Measurements from ENCODE around the gene ZSCAN4.

- no peak for TF ChIP-seq POLR2A (IDR thresholded peaks at IDR 0.05)
- TF ChIP-seq, protein P1, sequence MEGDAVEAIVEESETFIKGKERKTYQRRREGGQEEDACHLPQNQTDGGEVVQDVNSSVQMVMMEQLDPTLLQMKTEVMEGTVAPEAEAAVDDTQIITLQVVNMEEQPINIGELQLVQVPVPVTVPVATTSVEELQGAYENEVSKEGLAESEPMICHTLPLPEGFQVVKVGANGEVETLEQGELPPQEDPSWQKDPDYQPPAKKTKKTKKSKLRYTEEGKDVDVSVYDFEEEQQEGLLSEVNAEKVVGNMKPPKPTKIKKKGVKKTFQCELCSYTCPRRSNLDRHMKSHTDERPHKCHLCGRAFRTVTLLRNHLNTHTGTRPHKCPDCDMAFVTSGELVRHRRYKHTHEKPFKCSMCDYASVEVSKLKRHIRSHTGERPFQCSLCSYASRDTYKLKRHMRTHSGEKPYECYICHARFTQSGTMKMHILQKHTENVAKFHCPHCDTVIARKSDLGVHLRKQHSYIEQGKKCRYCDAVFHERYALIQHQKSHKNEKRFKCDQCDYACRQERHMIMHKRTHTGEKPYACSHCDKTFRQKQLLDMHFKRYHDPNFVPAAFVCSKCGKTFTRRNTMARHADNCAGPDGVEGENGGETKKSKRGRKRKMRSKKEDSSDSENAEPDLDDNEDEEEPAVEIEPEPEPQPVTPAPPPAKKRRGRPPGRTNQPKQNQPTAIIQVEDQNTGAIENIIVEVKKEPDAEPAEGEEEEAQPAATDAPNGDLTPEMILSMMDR (IDR thresholded peaks at IDR 0.05), result no peak
These were observed 37.6 kb downstream of the ZSCAN4 start for GRCh38 chr19:57706346-57706745.
